NCI-H1092 treated with DMSO at 0.1 percent for 48 hours (cell line): ENCODE results near the gene BEAN1.

ENCODE experiments used
- DNase-seq: peaks from one replicate; lab custom pipeline; 2025; lab: John Stamatoyannopoulos, UW

The BEAN1 gene

GRCh38 chr16:66470556-66470955 is 43.5 kb downstream of the BEAN1 start:
- DNase-seq, result no peak

DNA sequence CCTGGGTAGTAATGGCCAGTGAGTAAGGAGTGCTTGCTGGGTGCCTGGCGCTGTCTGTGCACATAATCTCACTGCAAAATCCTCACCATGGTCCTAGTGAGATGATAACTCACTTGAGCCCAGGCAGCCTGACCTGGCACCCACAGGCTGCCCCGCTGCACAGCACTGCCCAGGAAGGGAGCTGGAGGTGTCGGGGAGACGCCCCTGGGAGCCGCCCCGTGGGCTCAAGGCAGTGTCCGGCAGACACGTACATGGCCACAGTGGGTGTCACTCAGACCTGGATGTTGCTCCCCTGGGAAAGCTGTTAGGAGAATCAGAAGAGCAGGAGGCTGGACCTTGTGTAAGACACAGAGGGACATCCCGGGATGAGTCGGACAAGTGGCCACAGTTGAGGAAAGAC is 44.2 kb downstream of the BEAN1 start:
- no peak for DNase-seq

DNA sequence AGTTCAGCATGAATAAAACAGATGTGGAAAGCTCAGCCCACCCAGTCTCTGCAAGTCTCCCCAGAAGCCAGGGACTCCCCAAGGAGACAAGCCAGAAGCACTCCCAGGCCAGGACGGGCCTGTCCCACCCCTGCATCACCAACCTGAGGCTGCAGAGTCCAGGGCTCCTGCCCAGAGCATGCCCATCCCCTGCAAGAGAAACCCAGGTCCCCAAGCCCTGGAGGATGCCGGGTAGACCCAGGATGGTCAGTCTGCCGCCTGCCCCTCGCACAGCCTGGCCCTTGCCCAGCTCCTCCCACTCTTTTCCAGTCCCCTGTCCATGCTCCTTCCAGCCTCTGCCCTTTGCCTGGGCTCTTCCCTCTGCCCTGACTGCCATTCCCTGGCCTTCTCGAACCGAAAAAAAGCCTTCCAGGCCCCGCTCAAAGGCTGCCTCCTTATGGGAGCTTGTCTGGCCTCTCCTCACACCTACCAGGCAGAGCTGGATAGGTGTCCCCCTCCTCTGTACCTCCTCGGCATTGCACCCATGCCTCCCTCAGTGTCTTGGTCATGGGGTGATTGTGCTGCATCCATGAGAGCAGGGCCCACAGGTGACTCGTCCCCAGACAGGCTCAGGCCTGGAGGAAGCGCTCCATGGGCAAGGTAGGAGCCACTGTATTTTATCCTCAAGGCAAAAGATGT is 44.8 kb downstream of the BEAN1 start:
- DNase-seq, result no peak

- no peak for DNase-seq
Observed at GRCh38 chr16:66473051-66473571, 46.0 kb downstream of the BEAN1 start.

DNA sequence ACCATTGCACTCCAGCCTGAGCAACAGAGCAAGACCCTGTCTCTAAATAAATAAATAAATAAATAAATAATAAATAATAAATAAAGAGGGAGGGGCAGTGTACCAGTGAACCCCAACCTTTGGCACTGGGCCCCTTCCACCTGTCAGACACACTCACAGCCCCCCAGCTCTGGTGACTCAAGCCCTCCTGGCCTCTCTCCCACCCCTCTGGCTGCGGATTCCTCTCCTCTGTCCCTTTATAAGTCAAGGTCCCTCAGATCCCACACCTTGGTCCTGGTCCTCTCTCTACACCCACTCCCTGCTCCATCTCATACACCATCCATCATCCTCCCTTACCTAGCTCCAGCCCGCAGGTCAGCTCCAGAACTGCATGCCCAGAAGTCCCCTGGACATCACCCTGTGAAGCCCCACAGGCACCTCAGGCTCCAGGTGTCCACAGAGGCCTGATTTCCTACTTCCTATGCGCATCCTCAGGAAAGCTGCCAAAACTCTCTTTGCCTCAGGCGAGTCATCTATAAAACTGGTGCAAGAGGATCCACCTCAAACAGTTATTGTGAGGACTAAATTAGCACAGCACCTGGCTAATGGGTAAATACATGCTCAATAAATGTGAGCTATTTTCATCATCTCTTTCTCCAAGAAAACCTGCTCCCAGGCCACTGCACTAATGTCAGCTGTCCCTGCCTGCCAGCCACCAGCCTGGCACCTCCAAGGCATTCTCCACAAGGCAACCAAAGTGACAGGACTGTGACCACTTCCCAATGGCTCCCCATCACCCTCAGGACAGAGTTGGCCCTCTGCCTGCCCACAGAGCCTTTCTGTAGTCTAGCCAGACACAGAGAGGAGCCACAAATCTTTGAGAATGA is 46.8 kb downstream of the BEAN1 start:
- DNase-seq, result peak; percentile 63

- DNase-seq, result peak; percentile 74
Observed at GRCh38 chr16:66474750-66475199, 47.7 kb downstream of the BEAN1 start.

DNA sequence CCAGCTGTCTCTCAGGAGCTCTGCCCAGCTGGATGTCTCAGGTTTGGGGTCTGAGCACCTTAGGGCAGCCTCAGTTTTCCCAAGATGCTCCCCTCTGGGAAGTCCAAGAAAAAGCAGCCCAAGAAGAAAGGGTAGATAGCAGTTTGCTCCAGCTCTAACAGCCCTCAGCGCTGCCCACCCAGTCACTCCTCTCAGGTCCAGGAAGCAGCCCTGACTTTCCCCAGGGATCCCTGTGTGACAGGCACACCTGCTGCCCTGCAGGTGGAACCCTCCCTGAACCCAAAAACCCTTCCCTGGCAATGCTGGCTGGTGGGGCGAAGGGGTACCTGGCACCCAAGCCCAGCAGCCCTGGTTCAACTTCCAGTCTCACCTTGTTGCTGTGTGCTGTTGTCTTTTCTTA is 48.1 kb downstream of the BEAN1 start:
- DNase-seq, result no peak

DNA sequence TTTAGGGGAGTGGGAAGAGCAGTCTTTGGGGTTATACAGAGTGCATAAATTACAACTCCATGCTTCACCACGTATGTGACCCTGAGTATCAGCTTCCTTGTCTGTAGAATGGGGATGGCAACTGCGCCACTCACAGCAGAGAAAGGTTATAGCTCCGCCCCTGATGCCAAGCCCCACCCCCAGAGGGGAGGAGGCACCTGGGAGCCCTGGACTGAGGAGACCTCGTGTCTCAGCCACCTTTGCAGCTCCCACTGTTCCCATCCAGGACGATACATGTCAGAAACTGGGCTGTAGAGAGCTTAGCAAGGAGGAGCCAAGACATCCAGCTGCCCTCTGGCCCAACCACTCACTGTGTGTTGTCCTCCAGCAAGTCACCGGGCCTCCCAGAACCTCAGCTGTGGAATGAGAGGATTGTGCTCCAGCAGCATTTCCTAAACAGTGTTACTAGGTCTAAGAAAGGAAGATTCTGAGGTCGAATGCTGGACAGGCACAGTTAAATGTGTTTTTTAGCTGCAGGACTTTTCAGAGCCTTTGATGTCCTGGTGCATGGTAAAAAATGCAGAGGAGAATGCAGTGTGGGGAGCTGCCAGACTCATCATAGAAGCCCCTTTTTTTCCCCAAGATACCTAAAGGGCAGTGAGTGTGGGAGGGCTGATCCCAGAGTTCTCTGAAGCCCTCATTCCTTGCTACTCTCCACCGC is 49.4 kb downstream of the BEAN1 start:
- DNase-seq, result no peak

DNA sequence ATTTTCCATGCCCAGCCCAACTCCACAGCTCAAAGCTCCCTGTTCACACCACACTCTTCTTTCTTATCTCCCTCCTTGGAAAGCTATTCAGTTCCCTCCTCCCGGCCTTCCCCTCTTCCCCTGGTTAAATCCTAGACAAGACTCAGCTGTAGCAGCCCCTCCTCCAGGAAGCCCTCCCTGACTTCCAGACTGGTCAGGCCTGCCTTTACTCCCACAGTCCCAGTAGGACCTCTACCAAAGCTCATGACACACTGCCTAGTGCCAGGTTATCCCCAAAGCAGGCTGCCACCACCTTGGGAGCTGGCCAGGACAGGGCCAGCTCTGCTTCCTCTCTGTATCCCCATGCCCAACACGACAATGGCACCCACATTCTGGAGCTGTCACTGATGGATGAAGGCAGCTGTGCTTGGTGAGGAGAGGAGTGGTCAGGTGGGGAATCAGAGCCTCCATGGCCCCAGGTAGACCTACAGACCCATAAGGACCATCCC is 50.0 kb downstream of the BEAN1 start:
- no peak for DNase-seq

DNA sequence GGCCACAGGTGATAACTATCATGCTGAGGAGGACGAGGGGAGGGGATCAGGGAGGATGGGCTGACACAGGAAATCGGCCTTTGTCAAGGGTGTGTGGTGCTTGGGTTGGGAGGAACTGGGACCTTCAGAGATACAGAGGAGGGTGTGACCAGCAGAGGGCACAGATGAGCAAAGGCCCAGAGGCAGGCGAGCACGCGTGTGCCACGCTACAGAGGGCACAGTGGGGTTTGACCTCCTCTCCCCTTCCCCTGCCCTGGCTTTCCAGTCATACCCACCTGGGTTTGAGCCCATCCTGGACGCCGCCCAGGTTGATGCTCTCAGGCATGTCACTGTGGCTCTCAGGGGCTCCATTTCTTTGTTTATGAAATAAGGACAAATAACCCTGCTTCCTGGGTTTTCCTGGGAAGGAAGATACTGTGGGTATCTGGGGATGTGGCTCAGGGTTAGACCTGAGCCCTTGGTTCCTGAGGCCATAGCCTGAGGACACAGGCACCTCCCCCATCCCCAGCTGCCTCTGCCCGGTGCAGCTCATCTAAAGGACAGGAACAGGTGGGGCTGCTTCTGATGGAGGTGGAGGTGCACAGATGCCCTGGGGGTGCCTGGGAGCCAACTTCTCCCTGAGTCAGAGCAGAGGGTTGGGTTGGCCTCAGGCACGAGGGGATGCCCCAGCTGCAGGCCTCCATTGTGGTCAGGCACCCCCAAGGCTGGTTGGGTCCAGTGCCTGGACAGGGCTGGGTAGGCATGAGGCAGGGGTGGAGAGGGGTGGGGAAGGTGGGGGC is 51.8 kb downstream of the BEAN1 start:
- DNase-seq, result peak; percentile 30

GRCh38 chr16:66479661-66480264 is 52.7 kb downstream of the BEAN1 start:
- DNase-seq, result no peak

DNA sequence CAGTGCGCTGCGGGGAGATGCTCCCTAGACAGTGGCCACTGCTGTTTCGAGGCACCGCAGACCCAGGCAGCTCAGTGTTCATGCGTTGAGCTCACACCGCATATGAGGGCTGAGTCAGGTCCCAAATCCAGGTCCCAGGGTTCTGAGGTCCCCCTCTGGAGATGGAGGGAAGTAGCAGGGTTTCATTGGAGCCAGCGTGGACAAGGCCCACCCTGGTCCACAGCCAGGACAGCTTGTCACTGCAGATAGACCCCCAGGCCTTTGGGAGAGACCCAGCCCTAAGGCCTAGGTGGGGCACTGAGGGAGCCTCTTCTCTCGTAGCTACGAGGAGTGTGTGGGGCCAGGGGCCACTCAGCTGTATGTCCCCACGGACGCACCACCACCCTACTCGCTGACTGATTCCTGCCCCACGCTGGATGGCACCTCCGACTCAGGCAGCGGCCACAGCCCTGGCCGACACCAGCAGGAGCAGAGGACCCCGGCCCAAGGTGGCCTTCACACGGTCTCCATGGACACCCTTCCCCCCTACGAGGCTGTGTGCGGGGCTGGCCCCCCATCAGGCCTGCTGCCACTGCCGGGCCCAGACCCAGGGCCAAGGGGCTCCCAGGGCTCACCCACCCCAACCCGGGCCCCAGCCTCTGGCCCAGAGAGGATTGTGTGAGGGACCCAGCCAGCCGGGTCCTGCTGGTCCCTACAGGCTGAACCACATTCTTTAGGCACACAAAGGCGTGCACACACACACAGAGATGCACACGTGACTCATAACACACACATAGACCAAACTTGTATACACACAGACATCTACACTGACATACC is 53.4 kb downstream of the BEAN1 start:
- DNase-seq, result no peak

GRCh38 chr16:66481081-66481942 is 54.2 kb downstream of the BEAN1 start:
- no peak for DNase-seq

GRCh38 chr16:66481943-66482390 is 54.9 kb downstream of the BEAN1 start:
- no peak for DNase-seq

DNA sequence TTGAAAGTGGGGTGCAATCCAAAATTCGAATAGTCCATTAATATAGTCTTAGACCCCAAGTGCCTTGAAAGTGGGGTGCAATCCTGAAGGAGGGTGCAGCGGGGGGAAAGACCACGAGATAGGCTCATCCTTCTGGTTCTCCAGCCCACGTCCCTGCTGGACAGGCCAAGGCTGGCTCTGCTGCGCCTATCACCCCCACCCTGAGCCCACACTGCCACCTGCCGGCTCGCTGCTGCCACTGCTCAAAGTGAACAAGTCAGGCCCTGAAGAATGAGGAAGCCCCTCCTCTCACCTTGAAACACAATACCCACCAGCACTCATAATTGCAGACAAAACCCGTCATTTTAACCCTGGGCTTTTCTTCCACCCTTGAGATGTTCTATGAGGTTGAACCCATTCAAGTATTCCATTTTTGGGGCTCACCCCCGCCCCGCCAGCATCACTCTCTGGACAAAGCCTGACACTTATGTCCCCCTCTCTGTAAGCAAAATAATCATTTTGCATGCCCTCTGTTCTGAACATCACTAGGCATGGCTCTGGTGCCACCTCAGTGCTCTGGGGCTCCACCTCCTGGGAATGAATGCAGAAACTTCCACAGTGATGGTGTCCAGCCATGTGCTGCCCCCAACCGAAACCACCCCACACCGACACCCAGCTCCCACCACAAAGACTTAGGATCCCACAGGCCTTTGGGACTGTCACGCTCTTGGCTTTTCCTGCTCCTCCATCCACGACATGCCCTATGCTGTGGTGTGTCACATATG is 56.8 kb downstream of the BEAN1 start:
- peak; percentile 79 for DNase-seq

DNA sequence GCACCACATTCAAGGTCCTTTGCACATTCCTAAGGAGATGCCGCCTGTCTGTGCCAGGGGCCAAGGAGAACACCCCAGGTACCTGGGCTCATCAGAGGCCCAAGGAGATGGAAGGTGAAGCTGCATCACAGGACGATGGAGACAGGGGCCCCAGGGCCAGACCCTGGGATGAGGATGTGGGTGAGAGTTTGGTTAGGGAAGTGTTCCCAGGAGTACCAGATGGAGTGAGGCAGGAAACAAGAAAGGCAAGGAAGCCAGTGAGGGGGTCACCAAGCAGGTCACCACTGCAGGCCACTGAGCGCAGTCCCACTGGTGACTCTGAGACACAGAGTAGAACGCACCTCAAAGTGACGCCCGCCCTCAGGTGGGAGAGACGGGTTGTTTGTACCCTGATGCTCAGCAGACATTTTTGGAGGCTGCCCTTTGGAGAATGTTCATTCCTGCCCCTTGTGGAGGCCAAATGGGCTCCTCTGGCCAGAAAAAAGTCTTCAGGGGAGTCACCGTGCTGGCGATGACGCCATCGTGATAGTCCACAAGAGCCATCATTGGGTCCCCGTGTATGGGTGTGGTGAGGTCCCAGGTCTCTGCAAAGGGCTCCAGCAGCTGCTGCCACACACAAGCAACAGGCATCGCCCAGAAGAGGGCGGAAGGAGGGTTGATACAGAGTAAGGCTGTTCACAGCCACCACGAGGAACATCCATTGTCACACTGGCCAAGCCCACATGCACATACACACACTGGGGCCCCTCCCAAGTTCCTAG is 57.5 kb downstream of the BEAN1 start:
- no peak for DNase-seq

DNA sequence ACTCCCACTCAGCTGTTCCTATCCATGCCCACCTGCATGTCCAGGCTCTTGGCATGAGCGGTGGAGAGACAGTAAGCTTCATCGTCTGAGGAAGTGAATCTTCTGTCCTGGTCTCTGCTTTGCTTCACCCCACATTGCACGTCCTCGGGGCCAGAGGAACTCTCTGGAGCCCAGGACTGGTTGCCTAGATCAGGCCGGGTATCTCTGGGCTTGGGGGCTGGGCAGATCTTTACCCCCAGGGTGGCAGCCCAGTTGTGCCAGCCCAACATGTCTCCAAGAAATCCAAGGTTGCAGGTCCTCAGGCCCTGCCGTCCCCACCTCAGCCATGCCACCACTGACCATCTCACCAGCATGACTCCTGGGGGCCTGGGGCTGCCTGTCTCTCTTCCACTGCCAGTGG is 58.3 kb downstream of the BEAN1 start:
- DNase-seq, result no peak
